ENCODE results near the gene MGAT4A. TPM values are rescaled to one million over a fixed set of nuclear protein-coding genes. Genes with fewer than 3 reads are reported as not detected.

MGAT4A gene
- total and polyA plus RNA-seq, 2 of the 8 experiments (the other 6 are each of a cell fraction or from before 2014, with no cell fraction given) = 1.4 to 7.7 TPM

DNA sequence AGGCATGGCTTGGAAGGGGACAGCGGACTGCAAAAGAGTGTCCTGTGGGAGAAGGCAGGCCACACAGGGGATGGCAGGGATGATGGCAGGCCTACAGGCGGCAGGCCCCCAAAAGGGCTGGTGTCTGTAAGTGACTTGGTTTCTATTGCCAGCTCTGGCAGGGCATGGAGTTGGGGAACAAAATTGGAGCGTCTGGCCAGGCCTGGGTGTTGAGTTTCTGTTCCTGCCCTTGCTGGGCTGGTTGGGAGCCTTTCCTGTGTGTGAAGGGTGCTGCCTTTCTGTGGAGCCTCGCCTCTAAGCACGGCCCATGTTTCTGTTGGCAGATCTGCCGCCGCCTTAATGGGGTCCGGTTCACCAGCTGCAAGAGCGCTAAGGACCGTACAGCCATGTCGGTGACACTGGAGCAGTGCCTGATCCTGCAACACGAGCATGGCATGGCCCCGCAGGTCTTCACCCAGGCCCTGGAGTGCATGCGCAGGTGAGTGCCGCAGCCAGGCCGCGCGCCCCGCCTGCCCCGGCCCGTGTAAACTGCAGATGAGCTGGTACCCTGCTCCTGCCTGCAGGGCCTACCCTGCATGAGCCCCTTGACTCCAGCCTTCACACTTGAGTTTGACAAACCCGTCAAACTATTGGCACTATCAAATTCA lies 154.1 kb downstream of the MGAT4A start:
- no peak for TF ChIP-seq NRF1 (IDR thresholded peaks at IDR 0.05; ENCODE audit: low read depth, low read length)
- no peak for TF ChIP-seq RBBP5 (IDR thresholded peaks at IDR 0.05; ENCODE audit: borderline replicate concordance, low read depth, low read length)
- no peak for TF ChIP-seq CHD2 (IDR thresholded peaks at IDR 0.05; ENCODE audit: low read length)
- no peak for TF ChIP-seq SIN3A (conservative IDR thresholded peaks at IDR 0.05 in 1 of 2, IDR thresholded peaks at IDR 0.05 in 1 of 2; ENCODE audit: low read depth in 1 of 2, low read length in 2 of 2)
- TF ChIP-seq SRF (IDR thresholded peaks at IDR 0.05; ENCODE audit: low read depth, low read length) = no peak
- no peak for TF ChIP-seq HDAC6 (IDR thresholded peaks at IDR 0.05; ENCODE audit: low read depth, low read length)
- TF ChIP-seq CBX5 (IDR thresholded peaks at IDR 0.05; ENCODE audit: low read depth, low read length) = no peak
- no peak for TF ChIP-seq TAF7 (optimal IDR thresholded peaks at IDR 0.05; ENCODE audit: borderline replicate concordance, low read depth, low read length)
- H3K4ac ChIP-seq (replicated peaks; ENCODE audit: insufficient read length, low read depth, low read length) = no peak overlapping the region
- H3K27me3 ChIP-seq (replicated peaks in 1 of 4; ENCODE audit: control insufficient read depth in 3 of 4, extremely low read depth in 1 of 4, insufficient read depth in 3 of 4, low read length in 3 of 4) = no peaks in the 10 kb centered on the region
- no peak overlapping the region for H4K5ac ChIP-seq (ENCODE audit: insufficient read length, low read depth, low read length)
- H2BK15ac ChIP-seq (ENCODE audit: low read length) = no peak overlapping the region
- no peaks in the 10 kb centered on the region for H3K9me3 ChIP-seq (ENCODE audit: insufficient read depth in 2 of 2, low read depth in 1 of 2, low read length in 1 of 2)
- no peaks in the 10 kb centered on the region for H3K23me2 ChIP-seq (ENCODE audit: low read depth, low read length)
- no peaks in the 10 kb centered on the region for H3K79me2 ChIP-seq (ENCODE audit: control insufficient read depth in 1 of 2, insufficient read depth in 2 of 2, low read length in 2 of 2)
- CTCF ChIA-PET (ENCODE audit: partially characterized antibody) = interaction anchor here (1.3 to 2.1 kb wide), 3 partner anchors 9 to 165 kb away, joined by 3 to 11 read pairs (median 5); no protein-coding TSS in a partner anchor
- peaks cover 0 to 3% of the 10 kb centered on the region in 2 experiments for H4K20me1 ChIP-seq (replicated peaks in 1 of 2; ENCODE audit: control insufficient read depth in 1 of 2, insufficient read depth in 2 of 2, low read length in 2 of 2)
- no peaks in the 10 kb centered on the region for H3K4me1 ChIP-seq (replicated peaks in 1 of 4; ENCODE audit: control insufficient read depth in 3 of 4, insufficient read depth in 4 of 4, low read length in 3 of 4)
- FAIRE-seq = no peak
- DNase-seq (ENCODE audit: low read depth in 1 of 2, low spot score in 2 of 2) = peak in 1 of 2 experiments; percentile 14
- no peak overlapping the region for H3K4me2 ChIP-seq (ENCODE audit: insufficient read depth in 1 of 2, low read depth in 2 of 2, low read length in 2 of 2)
- 93% methylated on average over 22 of the region's 22 CpGs; no CpG with 5 or more reads in 1 of the 2 experiments for WGBS, 2 experiments (ENCODE audit: extremely low coverage in 1 of 2, insufficient coverage in 1 of 2, insufficient read length in 1 of 2, insufficient replicate concordance in 2 of 2, low coverage in 1 of 2, low lambda C conversion rate in 2 of 2, missing lambda C conversion rate in 1 of 2)
- no peak overlapping the region for H2BK5ac ChIP-seq (ENCODE audit: low read depth, low read length)
- H3K27ac ChIP-seq (ENCODE audit: low read depth, low read length) = no peak overlapping the region
- H2BK20ac ChIP-seq (ENCODE audit: low read length) = no peak overlapping the region
- no peak overlapping the region for H4K8ac ChIP-seq (ENCODE audit: extremely low read depth, insufficient read depth, low read length)
- H3K4me3 ChIP-seq (ENCODE audit: extremely low read depth in 1 of 4, insufficient read depth in 2 of 4, low read depth in 3 of 4, low read length in 4 of 4) = no peak overlapping the region
- H3K14ac ChIP-seq (ENCODE audit: insufficient read length) = no peak overlapping the region
- H2BK12ac ChIP-seq (ENCODE audit: low read depth, low read length) = no peak overlapping the region
- no peak overlapping the region for H2AK5ac ChIP-seq (ENCODE audit: low read depth, low read length)
- H3K9ac ChIP-seq (replicated peaks in 1 of 4; ENCODE audit: extremely low read depth in 1 of 4, low read depth in 3 of 4, low read length in 3 of 4) = no peak overlapping the region
- no peak overlapping the region for H4K91ac ChIP-seq (replicated peaks; ENCODE audit: insufficient read length, low read length)
- peaks cover 3 to 12% (median 9%) of the 10 kb centered on the region in 4 experiments for H3K36me3 ChIP-seq (ENCODE audit: control insufficient read depth in 2 of 4, insufficient read depth in 4 of 4, low read length in 3 of 4)
- no peaks in the 10 kb centered on the region for H3K79me1 ChIP-seq (ENCODE audit: low read depth, low read length)
- no peak overlapping the region for H3K23ac ChIP-seq (ENCODE audit: insufficient read length)
- no peak overlapping the region for H2BK120ac ChIP-seq (replicated peaks; ENCODE audit: low read depth, low read length)
- POLR2A ChIA-PET (ENCODE audit: partially characterized antibody) = no interaction called here
- H3K56ac ChIP-seq (replicated peaks; ENCODE audit: insufficient read length, low read depth, low read length) = no peak overlapping the region
- no peak overlapping the region for H3K18ac ChIP-seq (ENCODE audit: extremely low read depth, low read length)
- no peak overlapping the region for H2AFZ ChIP-seq (ENCODE audit: low read length)

All from H1 (cell line).